H1 (cell line): ENCODE measurements around the gene UBALD1. TPM values are rescaled to one million over a fixed set of nuclear protein-coding genes. Genes with fewer than 3 reads are reported as not detected.

Experiments used
- ASH2L ChIP-seq: fragments of 200-600, 300-600 bp; sonication (generic); IDR thresholded peaks from one replicate; pipeline ENCODE4 v1.7.1; 2017; ENCODE audit warnings: low read length
- BACH1 ChIP-seq: IDR thresholded peaks from 2 replicates; pipeline ENCODE4 v1.6.1; 2012; ENCODE audit warnings: low read length, improper control_type of control experiment
- CHD2 ChIP-seq: IDR thresholded peaks from 2 replicates; pipeline ENCODE4 v1.6.1; 2012; ENCODE audit warnings: low read length, improper control_type of control experiment
- HDAC2 ChIP-seq, 2 experiments: fragments of 300-600 bp in 1 of 2; sonication (generic) in 1 of 2; IDR thresholded peaks; 2 replicates each; pipeline ENCODE4 v1.6.1; 2011 to 2012; ENCODE audit warnings: low read depth in 2 of 2, low read length in 2 of 2, mild to moderate bottlenecking in 2 of 2, moderate library complexity in 2 of 2, borderline replicate concordance in 1 of 2, inconsistent platforms in 1 of 2
- JUN ChIP-seq: IDR thresholded peaks from 2 replicates; pipeline ENCODE4 v1.6.1; 2011; ENCODE audit warnings: low read depth, mild to moderate bottlenecking, improper control_type of control experiment, low read length
- KDM4A ChIP-seq: IDR thresholded peaks from one replicate; pipeline ENCODE4 v1.7.1; 2012; ENCODE audit warnings: low read depth, mild to moderate bottlenecking, moderate library complexity, low read length, inconsistent platforms; ENCODE audit not compliant: severe bottlenecking
- NANOG ChIP-seq: IDR thresholded peaks from 2 replicates; pipeline ENCODE4 v1.6.1; 2011; ENCODE audit warnings: low read length, low read depth, mild to moderate bottlenecking, inconsistent platforms; ENCODE audit not compliant: insufficient read depth, poor library complexity, severe bottlenecking
- PHF8 ChIP-seq: fragments of 200-600 bp; sonication (generic); conservative IDR thresholded peaks from 2 replicates; pipeline ENCODE4 v1.7.1; 2012; ENCODE audit warnings: low read depth, mild to moderate bottlenecking, inconsistent platforms, low read length, moderate library complexity
- POLR2AphosphoS5 ChIP-seq: IDR thresholded peaks from 2 replicates; pipeline ENCODE4 v1.6.1; 2011; ENCODE audit warnings: low read depth, low read length
- SIN3A ChIP-seq, 2 experiments: IDR thresholded peaks in 1 of 2; conservative IDR thresholded peaks in 1 of 2; 2 replicates each; pipeline ENCODE4 v1.6.1; 2011 to 2012; ENCODE audit warnings: low read length in 2 of 2, improper control_type of control experiment in 1 of 2, low read depth in 1 of 2, mild to moderate bottlenecking in 1 of 2
- TAF1 ChIP-seq: IDR thresholded peaks from 2 replicates; pipeline ENCODE4 v1.6.1; 2011; ENCODE audit warnings: mild to moderate bottlenecking, low read depth, low read length
- TBP ChIP-seq: IDR thresholded peaks from 2 replicates; pipeline ENCODE4 v1.6.1; 2011; ENCODE audit warnings: low read depth, low read length, improper control_type of control experiment
- TCF12 ChIP-seq: IDR thresholded peaks from 2 replicates; pipeline ENCODE4 v1.6.1; 2011; ENCODE audit warnings: low read depth, mild to moderate bottlenecking, low read length
- polyA plus RNA-seq, 7 experiments: library from polyadenylated mRNA; depleted of rRNA in 3 of 7; stranded (reverse) in 5 of 7; unstranded in 2 of 7; fragments of >200 nt in 5 of 7; fragments of 200-250 nt in 2 of 7; gene quantifications; 1 replicate in 5 of 7; 2 replicates in 1 of 7; 4 replicates in 1 of 7; pipeline versions ENCODE4 v1.2.1 to v1.2.3, GENCODE V29; 2011 to 2013; ENCODE audit warnings: missing spikeins in 2 of 7, mixed read lengths in 2 of 7
- total RNA-seq: library from RNA; stranded (reverse); fragmentation: NEBNext Ultra II Directional; extraction: Animal tissue kit (Norgen Biotek cat#: 25700); gene quantifications from 2 replicates; pipeline ENCODE4 v1.2.1, GENCODE V29; 2021
- TF ChIP-seq, protein P1 (sequence below): IDR thresholded peaks from 2 replicates; pipeline ENCODE4 v1.6.1; 2011; ENCODE audit warnings: low read length, improper control_type of control experiment

UBALD1 gene
- total and polyA plus RNA-seq, 2 of the 8 experiments (the other 6 are each of a cell fraction or from before 2014, with no cell fraction given): 28.6 to 62.0 TPM

DNA sequence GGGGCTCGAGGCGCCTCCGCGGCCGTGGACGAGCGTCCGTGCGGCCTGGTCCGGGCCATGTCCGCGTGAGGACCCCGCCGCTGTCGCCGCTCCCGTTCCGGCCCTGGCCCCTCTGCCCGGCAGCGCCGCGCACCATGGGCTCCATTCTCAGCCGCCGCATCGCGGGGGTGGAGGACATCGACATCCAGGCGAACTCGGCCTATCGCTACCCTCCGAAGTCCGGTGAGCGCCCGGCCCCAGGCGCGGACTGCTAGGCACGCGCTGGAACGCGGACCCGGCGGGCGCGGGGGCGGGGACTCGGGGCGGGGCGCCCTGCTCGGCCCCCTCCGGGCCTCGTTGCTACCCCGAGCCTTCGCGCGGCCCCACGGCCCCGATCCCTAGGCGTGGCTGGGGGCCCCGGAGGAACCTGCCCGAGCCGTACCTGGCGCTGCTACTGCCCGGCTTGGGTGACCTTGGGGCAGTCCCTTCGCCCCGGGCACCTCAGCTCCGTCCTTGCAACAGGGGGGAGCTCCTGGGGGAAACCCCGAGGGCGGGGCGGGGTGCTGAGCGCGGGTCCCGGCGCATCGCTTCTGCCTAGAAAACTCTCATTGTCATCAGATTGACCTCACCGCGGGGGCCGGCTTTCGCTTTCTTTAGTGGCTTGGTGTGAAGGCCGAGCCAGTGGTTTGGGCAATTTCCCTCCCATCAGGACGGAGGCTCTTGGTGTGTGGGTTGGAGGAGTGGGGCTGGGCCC is 10.3 kb upstream of the UBALD1 start (continued):
- TF ChIP-seq HDAC2 (IDR thresholded peaks at IDR 0.05; ENCODE audit: borderline replicate concordance in 1 of 2, low read depth in 2 of 2, low read length in 2 of 2): 0 out of 4 replicates have a peak, but pooled peaks of 1 of the 2 experiments have one; percentile 7
- TF ChIP-seq BACH1: peak; percentile 48; the same call in 1 of the 2 replicates
- no peak for TF ChIP-seq CHD2
- 0 out of 2 replicates have a peak, but pooled peaks have one; percentile 57 for TF ChIP-seq POLR2AphosphoS5
- TF ChIP-seq SIN3A (conservative IDR thresholded peaks at IDR 0.05 in 1 of 2, IDR thresholded peaks at IDR 0.05 in 1 of 2; ENCODE audit: low read depth in 1 of 2, low read length in 2 of 2): 0 out of 4 replicates have a peak, but pooled peaks of 1 of the 2 experiments have one; percentile 25
- TF ChIP-seq, protein P1, sequence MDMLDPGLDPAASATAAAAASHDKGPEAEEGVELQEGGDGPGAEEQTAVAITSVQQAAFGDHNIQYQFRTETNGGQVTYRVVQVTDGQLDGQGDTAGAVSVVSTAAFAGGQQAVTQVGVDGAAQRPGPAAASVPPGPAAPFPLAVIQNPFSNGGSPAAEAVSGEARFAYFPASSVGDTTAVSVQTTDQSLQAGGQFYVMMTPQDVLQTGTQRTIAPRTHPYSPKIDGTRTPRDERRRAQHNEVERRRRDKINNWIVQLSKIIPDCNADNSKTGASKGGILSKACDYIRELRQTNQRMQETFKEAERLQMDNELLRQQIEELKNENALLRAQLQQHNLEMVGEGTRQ: no peak
- peak; percentile 96 for TF ChIP-seq PHF8
- TF ChIP-seq ASH2L: peak; percentile 7
- peak; percentile 70 for TF ChIP-seq NANOG
- TF ChIP-seq TCF12: no peak
- peak; percentile 57; the same call in 1 of the 2 replicates for TF ChIP-seq TAF1
- TF ChIP-seq KDM4A: peak; percentile 77
- no peak for TF ChIP-seq JUN
- TF ChIP-seq TBP: peak; percentile 44; the same call in 1 of the 2 replicates
